HT1080 (cell line): ENCODE data around the gene MTERF2. TPM values are rescaled to one million over a fixed set of nuclear protein-coding genes. Genes with fewer than 3 reads are reported as not detected.
A peak's percentile ranks its signal among the peaks of the same experiment; 100 is the strongest.
"Not testable (repeated sequence)": the region's sequence is repeated elsewhere in the genome, so short reads cannot be mapped to it uniquely, and the experiment has no call there.

Experiments used
- DNase-seq: peaks from one replicate; pipeline ENCODE4 v3.0.0-alpha.2; 2015; ENCODE audit warnings: low read depth
- polyA plus RNA-seq, 2 experiments: library from polyadenylated mRNA; depleted of rRNA; stranded (reverse); fragments of >200 nt; gene quantifications; 2 replicates each; pipeline ENCODE4 v1.2.3, GENCODE V29; 2015
- total RNA-seq: library from RNA; depleted of rRNA; stranded (reverse); fragments of >200 nt; shearing (Covaris generic); gene quantifications from 2 replicates; pipeline ENCODE4 v1.2.3, GENCODE V29; 2014; rRNA removed

The MTERF2 gene, protein sequence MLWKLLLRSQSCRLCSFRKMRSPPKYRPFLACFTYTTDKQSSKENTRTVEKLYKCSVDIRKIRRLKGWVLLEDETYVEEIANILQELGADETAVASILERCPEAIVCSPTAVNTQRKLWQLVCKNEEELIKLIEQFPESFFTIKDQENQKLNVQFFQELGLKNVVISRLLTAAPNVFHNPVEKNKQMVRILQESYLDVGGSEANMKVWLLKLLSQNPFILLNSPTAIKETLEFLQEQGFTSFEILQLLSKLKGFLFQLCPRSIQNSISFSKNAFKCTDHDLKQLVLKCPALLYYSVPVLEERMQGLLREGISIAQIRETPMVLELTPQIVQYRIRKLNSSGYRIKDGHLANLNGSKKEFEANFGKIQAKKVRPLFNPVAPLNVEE
- total RNA-seq, result 4.5 and 4.6 TPM in 2 replicates
- polyA plus RNA-seq (2015; cell fraction: cytosol; rRNA removed), result 4.6 and 4.9 TPM in 2 replicates
- polyA plus RNA-seq (2015; cell fraction: nucleus; rRNA removed), result 10.9 and 11.1 TPM in 2 replicates

GRCh38 chr12:106986625-106987389 is at the start of gene MTERF2:
Gene MTERF2 (minus strand): TSS chr12:106987146. CDS start chr12:106978714, 8,432 bp downstream.
- DNase-seq, result peak; percentile 94

DNA sequence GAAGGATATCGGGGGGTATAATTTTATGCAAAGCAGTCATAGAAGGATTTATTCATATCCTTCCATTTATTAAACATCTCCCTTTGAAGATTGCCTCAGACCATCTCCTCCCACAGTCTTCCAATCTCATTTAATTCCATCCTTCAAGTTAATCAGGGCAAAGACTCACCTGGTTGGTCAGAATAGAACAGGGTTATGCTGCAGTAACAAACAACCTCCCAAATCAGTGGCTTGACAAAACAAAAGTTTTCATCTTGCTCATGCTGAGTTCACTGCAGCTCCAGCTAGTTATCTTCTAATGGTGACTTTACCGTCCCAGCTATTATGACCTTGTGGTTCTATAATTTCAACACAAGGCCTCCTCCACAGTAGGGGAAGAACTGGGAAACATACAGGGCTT is 48.8 kb upstream of the MTERF2 start:
- DNase-seq, result no peak

DNA sequence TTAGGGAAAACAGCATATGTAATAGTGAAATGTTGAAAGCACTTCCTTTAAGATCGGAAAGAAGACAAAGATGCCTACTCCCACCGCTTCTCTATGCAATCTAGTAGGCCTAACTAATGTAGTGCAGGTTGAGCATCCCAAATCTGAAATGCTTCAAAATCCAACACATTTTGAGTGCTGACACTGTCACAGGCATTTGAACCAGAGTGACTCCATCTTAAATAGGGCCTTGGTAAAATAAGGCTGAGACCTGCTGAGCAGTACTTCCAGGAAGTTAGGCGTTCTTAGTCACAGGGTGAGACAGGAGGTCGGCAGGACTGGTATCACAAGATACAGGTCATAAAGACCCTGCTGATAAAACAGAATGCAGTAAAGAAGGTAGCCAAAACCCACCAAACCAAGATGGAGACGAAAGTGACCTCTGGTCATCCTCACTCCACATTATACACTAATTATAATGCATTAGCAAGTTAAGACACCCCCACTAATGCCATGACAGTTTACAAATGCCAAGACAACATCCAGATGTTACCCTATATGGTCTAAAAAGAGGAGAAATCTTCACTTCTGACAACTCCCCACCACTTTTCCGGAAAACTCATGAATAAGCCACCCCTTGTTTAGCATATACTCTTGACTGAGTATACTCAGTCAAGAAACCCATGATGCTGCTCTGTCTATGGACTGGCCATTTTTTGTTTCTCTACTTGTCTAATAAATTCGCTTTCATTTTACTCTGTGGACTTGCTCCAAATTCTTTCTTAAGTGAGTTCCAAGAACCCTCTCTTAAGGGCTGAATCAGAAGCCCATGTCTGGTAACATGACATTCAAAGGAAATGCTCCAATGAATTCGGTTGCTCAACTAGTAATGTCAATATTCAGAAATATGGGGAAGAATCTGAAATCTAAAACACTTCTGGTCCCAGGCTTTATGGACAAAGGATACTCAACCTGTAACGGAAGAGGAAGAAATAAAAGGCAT is 47.1 kb upstream of the MTERF2 start:
- no peak for DNase-seq

DNA sequence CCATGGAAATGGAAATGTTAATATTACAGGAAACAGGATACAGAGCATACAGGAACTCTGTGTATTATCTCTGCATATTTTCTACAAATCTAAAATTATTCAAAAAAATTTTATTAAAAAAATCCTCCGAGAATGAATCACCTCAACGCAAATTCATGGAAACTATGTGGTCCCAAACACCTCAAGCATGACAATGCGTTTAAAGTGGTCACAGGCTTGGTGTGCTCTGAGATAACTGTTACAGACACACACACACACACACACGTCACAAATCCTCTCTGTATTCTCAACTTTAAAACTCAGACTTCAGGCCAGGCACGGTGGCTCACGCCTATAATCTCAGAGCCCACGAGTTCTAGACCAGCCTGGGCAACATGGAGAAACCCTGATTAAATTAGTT is 45.3 kb upstream of the MTERF2 start:
- no peak for DNase-seq

GRCh38 chr12:107031061-107031460 is 44.1 kb upstream of the MTERF2 start:
- no peak for DNase-seq

- DNase-seq, result no peak
These were observed 42.1 kb upstream of the MTERF2 start for GRCh38 chr12:107029081-107029480.

DNA sequence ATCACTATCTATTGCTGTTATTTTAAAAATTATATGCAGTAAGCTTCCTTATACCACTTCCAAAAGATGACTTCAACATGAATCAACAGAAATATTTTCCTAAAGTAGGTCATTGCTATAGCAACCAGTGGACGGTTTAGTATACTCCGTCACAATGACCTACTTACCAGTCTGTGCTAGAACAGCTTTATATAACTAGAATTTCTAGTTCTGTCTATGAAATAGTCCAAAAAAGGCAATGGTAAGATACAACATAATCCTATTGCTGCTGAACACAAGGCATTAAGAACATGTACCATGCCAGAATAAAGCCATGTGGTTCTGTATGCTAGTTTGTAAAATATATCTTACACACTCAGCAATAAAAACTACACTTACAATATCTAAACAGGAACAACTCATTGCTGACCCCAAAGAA is 40.7 kb upstream of the MTERF2 start:
- DNase-seq, result peak; percentile 82

GRCh38 chr12:107026806-107027635 is 40.1 kb upstream of the MTERF2 start:
- no peak for DNase-seq

GRCh38 chr12:107026356-107026755 is 39.4 kb upstream of the MTERF2 start:
- DNase-seq, result not testable (repeated sequence)

DNA sequence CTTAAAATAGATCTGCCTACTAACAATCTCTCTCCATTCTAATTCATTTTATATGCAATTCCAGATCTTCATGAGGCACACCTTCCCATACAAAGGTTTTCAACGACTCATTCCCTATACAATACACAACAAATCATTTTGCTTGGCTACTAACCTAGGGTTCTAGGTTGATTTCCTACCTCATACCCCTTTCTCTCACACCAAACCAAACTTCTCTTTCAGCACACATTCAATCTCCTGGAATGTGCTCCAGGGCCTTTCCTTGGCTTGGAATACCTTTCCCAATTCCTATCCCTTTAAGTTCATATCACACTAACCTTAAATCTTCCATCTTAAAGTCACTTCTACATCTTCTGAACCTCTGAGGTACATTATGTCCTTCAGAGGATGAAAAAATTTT is 38.7 kb upstream of the MTERF2 start:
- DNase-seq, result no peak

DNA sequence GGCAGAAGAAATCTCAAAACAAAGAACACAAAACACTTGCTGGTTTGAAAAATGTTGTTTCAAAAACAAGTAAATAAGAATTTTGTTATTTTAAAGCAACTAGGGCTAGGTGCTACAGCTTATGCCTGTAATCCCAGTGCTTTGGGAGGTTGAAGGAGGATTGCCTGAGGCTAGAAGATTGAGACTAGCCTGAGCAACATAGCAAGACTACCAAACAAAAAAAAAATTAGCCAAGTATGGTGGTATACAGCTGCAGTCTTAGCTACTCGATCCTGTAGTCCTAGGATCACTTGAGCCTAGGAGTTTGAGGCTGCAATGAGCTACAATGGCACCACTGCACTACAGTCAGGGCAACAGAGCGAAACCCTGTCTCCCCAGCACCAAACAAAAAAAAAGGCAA is 32.6 kb upstream of the MTERF2 start:
- DNase-seq, result no peak

GRCh38 chr12:107017042-107017441 is 30.1 kb upstream of the MTERF2 start:
- DNase-seq, result no peak

- no peak for DNase-seq
These were observed 27.1 kb upstream of the MTERF2 start for GRCh38 chr12:107014055-107014454.

DNA sequence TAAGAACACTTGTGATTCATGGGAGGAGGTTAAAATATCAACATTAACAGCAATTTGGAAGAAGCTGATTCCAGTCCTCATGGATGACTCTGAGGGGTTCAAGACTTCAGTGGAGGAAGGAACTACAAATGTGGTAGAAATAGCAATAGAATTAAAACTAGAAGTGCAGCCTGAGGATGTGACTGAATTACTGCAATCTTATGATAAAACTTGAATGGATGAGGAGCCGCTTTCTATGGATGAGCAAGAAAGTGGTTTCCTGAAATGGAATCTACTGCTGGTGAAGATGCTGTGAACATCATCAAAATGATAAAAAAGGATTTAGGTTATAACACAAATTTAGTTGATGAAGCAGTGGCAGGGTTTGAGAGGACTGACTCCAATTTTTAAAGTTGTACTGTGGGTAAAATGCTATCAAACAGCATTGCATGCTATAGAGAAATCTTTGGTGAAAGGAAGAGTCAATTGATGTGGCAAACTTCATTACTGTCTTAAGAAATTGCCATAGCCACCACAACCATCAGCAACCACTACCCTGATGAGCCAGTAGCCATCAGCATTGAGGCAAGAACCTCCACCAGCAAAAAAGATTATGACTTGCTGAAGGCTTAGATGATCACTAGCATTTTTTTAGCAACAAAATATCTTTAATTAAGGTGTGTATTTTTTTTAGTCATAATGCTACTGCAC is 25.9 kb upstream of the MTERF2 start:
- DNase-seq, result no peak

- DNase-seq, result no peak
These were observed 24.6 kb upstream of the MTERF2 start for GRCh38 chr12:107011519-107011918.

GRCh38 chr12:107007411-107007810 is 20.5 kb upstream of the MTERF2 start:
- DNase-seq, result no peak

DNA sequence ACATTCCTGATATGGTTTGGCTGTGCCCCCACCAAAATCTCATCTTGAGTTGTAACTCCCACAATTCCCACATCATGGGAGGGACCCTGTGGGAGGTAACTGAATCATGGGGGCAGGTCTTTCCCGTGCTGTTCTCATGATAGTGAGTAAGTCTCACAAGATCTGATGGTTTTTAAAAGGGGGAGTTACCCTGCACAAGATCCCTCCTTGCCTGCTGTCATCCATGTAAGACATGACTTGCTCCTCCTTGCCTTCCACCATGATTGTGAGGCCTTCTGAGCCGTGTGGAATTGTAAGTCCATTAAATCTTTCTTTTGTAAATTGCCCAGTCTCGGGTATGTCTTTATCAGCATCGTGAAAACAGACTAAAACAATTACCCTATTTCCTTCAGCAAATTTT is 15.7 kb upstream of the MTERF2 start:
- peak; percentile 30 for DNase-seq

DNA sequence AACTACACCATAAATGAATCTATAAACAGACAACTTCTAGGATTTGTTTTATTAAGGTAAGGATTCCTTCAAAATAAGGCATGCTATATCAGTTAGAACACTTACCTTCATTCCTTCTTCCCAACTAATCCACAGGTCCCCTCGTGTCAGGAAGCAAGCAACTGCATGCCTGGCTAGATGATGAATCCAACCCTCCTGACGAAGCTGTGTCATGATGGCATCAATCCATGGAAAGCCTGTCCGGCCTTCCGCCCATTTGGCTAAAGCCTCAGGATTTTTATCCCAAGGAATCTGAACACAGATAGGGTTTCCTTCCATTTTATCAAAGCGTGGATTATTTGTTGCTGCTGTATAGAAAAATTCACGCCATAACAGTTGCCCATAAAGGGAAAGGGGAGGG is 12.5 kb upstream of the MTERF2 start:
- DNase-seq, result no peak

DNA sequence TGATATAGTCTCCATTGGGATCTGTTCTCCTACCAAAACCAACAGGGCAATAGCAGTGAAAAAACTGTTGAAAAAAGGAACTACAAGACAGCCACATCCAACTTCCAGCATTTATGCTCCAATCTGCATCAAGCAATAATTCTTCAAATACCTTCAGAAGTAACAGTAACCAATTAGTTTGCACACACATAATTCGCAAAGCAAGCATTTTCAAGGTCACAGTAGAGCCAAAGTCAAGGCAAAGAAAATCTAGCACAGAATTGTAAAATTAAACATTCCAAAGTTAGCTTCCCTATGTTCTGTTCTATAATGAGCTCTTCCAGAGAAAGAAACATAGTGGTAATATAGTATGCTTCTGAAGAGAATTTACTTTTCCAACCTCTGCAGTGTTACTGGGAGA is 11.0 kb upstream of the MTERF2 start:
- no peak for DNase-seq

GRCh38 chr12:106996102-106996501 is 9.2 kb upstream of the MTERF2 start:
- DNase-seq, result not testable (repeated sequence)
